OCI-M2 (cell line): Measurements from ENCODE around the gene XDH.

Experiments
- DNase-seq: peaks from one replicate; lab custom pipeline; 2025; ENCODE audit not compliant: unreplicated experiment; lab: John Stamatoyannopoulos, UW

Gene XDH

DNA sequence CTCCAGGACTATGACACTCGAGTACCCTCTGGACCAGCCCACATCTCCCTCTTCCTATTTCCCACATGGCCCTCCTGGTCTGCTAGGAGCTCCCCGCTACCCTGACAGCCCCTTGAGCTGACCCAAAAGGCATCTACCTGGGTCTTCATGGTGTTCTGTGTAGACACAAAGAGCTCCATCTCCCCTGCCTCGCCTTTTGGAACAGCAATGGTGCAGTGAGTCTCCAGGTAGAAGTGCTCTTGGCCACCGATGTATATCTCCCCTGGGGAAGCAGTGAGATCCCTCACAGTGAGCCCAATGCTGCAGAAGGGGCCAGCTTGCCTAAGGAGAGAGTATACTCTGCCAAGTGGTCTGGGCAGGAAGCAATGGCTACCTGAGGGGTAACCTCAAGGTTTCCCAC is 47.8 kb downstream of the XDH start:
- DNase-seq: no peak

DNA sequence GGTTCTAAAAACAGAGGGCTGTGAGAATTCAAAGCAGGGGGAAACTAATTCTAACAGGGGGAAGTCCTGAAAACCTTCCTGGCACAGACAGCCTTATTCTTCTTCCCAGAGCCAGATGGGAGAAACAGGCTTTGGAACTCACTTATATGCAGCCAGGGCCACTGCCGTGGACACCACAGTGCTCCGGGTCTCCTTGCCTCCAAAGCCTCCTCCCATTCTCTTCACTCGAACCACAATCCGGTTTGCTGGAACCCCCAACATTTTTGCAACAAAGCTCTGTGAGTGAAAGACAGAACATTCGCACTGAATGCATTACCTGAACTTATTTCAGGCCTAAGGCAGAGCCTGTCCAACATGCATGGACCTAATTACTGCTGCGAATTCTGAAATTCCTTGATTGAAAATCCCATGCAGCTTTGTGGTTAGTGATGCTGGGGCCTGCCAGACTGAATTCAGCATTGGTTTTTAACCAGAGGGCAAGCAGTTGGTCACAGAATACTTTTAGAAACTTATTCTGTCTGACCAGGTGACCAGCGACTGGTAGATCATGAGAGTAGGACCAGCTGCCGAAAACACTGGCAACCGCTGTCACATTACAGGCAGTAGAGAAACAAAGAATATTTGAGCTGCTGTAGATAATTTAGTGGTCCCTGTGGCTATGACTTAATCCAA is 48.6 kb downstream of the XDH start:
- DNase-seq: no peak

DNA sequence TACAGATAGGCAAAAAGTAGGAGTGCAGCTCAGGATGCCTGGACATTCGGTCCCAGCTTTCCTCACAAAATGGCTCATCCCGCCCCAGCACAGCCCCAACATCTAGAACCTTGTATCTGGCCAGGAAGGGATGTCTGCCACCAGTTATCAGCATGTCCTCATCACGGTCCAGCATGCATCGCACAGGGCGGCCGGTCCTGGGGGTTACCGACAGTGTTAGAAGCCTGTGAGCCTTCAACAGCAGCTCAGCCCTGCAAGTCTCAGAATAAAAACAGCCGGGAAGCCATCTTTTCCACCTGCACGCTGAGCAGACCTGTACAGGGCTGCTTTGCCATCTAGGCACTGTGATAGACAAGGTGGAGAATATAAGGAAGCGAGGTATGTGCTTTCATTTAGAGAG is 49.2 kb downstream of the XDH start:
- no peak for DNase-seq

DNA sequence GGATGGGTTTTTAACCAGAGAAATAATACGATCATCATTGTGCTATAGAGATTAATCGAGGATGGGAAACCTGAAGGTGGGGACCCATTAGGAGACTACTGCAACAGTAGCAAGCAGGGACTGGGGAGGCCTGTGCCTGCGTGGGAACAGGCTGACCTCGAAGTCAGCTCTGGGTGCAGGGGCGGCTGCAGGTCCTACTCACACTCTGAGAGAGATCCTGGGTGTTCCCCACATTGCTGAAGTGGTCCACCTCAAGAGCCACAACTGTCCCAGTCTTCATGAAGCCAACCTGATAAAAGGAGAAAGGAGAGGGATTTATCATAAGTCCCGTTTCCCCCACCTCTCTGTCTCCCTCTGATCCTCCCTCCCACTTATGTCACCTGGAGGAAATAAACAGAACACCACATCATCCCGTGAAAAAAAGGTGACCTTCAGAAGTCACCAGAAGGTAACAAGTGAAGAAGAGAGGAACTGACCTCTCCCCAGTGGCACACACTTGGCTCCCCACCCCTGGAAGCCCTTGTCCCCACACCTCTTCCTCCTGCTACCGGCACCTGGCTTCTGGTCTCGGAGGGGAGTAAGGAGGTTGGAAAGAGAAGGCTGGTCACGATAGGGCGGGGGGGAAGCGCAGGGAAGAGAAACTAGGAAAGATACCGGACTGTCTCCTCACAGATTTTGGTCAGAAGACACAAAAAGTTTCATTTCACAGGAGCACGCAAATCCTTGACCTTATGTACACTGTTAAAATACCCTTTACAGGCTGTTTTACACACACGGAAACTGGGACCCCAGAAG is 50.4 kb downstream of the XDH start:
- no peak for DNase-seq

DNA sequence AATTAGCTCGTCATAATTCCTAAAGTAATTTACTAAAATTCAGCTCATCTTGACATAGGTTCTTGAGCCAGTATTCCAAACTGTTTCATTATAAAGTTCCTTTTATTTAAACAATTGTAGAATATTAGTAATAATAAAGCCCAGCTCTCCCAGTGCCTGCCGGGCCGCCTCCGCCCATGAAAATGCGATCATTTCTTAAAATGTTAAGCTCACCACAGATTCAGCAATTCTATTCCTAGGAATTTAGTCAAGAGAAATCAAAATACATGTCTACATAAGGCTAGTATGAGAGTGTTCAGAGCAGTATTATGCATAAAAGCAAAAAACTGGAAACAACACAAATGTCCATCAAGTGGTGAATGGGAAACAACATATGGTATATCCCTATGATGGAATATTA is 52.0 kb downstream of the XDH start:
- DNase-seq: no peak

DNA sequence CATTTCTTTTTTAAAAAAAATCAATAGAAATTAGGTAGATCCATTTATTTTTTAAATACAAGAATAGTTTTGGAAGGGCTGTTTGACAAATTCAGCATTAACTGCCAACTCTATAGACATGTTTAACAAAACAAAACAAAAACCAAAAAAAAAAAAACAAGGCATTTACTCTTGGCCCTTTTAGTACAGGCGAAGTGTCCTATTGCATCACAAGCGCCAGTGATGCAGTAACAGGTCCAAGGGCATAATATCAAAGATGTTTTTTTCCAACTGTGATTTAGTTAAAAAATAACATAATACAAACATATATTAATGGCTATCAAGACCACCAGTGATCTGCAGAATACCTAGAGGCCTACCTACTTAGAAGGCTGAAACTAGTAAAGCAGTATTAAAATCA is 55.3 kb downstream of the XDH start:
- no peak for DNase-seq

DNA sequence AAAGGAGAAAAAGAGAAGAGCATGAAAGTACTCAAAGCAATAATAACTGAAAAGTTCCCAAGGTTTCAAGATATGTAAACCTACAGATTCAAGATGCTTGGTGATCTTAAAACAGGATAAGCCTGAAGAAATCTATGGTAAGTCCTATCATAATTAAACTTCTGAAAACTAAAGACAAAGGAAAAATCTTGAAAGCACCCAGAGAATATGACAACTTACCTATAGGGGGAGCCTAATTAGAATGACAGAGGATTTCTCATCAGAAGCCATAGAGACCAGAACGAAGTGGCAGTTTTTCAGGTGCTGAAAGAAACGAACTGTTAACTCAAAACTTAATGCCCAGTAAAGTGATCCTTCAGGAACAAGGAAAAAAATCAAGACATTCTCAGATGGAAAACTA is 59.7 kb downstream of the XDH start:
- no peak for DNase-seq

DNA sequence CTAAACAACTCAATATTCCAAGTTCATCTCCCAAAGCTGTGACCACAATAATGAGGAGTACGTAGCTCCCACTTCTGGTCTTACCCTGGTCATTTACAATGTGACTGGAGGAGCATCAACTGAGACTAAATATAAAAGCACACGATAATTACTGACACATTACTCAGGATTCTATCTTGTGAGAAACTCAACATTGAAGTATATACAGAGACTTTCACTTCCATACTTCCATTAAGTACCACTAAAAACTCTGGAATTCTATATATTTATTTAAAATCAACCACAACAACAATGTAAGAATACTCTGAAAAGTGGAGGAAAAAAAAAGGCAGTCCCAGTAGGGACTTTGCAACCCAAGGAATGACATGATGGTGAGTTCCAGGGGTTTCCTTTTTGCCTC is 61.4 kb downstream of the XDH start:
- no peak for DNase-seq

DNA sequence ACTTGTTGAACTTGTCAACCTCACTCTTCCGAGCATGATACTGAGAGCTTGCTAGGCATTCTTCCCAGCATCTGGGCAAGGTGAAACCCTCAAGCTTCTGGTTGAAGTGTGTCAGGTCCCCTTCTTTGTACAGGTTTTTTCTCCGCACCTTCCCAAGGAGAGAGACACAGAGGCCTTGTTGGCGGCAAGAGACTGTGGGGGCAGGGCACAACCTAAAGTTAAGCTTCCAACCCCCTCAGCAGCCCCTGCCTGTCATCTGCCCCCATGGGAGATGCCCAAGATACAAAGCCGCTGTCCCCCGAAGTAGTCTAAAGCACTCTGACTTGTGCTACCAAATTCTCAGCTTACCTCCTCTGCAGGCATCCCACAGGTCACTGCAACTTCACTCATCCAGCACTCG is 64.9 kb downstream of the XDH start:
- DNase-seq: no peak

DNA sequence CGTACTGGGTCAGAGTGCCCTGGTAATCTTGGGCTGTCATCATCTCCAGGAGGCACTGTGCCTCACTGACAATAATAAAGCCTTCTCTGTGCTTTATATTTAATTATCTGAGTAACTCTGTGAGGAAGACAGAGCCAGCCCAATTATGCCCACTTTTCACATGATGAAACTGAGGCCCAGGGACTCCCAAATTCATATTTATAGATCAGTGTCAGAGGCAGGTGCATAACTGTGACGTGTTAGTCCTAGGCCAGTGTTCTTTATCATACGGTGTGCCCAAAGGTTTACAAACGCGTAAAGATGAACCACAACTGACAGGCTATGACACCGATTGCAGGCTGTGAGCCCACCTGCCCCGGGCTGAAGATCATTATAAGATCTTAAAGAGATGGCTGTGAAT is 65.4 kb downstream of the XDH start:
- no peak for DNase-seq

DNA sequence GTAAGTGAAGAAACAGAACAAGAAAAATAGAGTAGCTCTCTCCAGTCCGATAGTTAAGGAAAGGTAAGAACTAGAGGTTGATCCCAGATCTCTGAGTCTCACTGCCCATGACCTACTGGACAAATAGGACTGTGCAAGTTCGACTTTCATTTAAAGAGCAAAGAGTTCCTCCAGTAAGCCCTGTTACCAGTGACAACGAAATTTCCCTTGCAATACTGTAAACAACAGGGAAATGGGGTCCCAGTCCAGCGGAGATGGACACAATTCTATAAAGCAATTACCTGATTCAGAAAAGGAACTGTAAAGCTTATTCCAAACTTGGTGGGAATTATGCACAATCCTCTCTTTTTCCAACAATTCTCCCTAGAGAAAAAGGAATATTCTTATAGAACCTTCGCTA is 65.9 kb downstream of the XDH start:
- DNase-seq: no peak

DNA sequence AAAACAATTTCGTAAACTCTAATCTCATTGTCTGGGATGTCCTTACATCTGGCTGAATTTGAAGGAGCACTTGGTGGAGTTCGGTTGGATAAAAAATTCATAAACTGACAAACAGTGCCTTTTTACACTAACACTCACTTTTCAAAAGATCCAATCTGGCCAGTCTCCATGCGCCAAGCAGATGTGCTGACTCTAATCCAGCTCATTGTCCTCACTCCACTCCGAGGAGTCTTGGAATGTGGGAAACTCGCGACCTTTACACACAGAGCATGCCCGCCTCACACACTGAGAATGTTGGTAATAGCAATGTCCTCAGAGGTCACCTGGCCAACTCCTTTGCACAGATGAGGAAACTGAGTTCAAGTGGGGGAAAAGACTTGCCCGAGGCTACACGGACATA is 66.8 kb downstream of the XDH start:
- no peak for DNase-seq

DNA sequence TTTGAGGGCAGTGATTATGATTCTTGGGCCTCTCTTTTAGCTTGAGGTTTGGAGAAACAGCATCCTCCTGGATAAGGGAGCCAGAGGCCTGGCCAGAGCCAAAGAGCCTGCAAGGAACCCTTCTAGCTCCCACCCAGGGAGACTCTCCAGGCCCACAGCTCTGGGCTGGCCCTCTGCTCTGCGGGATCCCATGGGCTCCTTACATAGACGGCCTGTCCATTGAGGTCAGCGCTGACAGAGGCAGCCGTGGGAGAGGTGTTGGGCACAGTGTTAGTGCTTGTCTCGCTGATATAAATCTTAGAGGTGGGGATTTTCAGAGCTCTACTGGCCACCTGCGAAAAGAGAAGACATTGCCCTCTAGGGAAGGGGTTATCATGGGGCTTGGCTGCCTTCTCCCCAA is 67.2 kb downstream of the XDH start:
- no peak for DNase-seq

DNA sequence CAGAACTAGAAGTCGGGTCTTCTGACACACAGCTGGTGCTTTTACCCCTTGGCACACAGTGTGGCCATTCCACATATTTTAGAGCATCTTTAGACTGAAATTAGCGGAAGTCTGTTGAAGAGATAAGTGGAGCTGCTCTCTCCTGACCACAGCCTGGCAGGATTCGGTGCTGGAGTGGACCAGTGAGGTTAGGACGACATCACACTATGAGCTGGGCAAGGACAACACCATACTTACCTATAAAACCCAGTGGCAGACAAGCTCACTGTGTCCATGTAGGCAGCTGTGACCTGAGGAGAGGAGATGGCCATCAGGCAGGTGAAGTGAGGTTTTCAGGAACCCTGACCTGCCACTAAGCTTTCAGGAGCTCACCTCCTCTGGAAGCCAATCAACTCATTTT is 70.1 kb downstream of the XDH start:
- DNase-seq: no peak

DNA sequence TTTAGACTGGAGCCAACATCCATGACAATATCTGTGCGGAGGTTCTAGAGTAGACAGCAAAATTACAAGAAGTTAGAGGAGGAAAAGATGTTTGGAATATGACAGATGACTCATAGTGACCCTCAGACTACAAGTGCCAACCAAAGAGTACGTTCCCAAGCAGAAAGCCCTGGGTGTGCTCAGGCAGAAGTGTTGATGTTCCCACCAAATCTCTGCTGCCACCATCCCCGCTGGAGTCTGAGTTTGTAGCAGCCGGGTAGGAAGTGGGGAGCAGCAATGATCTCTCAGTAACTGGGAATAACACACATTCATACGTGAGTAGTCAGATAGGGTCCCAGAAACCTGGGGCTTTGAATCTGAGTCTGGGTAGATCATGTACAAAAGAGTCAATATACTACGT is 73.2 kb downstream of the XDH start:
- DNase-seq: no peak

DNA sequence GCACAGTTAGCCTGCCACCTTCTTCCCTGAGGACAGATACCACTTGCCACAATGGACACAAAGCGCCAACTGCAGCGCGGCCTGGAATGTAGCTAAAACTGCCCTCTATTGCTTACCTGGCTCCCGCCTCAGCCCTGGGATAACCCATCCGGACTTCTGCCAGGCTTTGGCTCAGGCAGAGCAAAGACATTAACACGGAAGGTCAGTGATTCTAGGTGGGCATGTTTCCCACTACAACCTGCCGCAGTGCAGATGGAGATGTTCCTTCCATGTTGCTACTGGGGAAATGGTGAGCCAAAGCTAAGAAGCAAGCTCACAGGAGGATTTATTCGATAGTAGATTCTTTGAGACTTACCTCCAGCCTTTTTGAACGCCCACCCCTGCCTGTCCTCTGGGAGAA is 74.8 kb downstream of the XDH start:
- DNase-seq: no peak

DNA sequence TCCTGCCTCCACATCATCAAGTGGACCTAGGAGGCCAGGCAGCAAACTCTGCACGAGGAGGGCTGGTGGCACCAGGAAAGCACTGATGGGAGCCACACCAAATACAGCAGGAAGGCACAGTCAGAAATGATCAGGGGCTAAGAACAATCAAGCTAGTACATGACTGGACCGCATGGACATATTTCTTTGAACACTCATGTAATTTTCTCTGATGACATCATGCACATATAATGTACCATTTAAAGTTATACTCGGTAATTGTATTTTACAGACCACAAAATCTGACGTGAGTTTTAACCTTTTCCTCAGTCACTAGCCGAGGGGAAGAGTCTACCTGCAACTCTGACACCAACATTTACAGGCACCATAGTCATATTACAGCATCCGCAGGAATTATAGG is 76.7 kb downstream of the XDH start:
- DNase-seq: no peak

DNA sequence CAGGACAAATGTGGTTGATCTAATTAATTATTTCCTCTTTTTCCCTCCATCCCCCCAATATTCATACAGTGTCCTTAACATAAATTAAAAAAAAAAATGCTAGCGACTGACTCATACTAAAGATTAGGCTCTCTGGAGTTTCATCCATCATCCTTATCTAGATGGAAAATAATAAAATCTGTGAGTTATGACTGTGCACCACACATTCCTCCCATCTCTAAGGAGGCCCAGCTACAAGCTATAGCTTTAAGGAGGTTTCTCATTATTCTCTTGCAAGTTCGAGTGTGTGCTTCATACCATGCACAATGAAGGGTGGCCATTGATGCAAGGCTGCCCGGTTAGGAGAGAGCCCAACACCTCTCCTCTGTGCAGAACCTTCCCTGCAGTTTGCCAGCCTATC is 77.3 kb downstream of the XDH start:
- no peak for DNase-seq

DNA sequence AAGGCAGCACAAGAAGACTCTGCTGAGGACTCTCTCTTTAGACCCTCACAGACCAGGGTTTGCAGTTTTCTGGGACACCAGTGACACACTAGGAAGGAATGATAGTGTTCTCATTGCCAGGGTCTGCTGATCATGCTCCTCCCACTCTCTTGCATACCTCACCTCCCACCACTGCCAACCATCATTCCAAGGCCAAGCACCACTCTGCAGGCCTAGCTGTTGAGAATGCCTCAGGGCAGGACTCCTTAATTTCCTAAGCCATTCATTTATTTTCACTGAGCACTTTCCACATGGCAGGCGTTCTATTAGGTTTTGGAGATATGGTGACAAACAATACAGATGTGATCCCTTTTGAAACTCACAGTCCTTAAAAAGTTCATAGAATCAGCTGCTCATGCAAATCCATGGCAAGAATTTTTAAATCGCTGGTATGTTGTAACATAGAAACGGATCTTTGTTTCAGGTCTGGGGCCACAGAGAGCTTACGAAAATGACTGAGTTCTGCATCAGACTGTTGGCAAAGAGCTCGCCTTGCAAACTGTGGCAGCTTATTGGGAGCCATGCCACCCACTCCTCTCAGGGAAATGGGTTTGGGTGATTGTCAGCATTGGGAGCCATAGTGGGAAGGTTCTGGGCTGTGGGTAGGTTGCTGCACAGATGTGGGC is 78.5 kb downstream of the XDH start:
- no peak for DNase-seq

DNA sequence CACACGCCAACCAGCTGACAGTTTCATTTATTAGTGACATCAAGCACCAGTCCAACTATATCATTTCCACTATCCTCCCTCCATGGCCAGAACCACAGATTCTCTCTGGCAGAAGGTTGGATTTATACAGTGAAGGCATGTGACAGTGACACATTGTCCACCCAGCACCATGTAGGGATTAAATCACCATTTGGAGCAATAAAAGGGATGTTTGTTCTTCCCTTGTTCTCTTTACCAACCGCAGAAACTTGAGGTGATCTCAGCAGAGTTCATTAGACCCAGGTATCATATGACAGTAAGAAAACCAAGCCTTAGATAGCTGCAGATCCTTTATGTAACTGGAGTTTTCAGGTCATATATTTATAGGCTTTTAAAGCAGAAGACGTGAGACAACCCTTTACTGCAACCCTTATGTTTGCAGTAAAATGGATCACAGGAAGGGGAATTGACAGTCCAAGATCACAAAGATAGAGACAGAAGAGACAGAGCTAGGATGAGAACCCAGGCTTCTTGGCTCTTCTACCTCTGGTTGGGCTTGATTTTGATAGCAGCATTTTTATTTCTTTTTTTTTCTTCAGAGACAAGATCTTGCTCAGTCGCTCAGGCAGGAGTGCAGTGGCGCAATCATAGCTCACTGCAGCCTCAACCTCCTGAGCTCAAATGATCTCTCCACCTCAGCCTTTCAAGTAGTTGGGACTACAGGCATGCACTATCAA is 80.1 kb downstream of the XDH start:
- no peak for DNase-seq

DNA sequence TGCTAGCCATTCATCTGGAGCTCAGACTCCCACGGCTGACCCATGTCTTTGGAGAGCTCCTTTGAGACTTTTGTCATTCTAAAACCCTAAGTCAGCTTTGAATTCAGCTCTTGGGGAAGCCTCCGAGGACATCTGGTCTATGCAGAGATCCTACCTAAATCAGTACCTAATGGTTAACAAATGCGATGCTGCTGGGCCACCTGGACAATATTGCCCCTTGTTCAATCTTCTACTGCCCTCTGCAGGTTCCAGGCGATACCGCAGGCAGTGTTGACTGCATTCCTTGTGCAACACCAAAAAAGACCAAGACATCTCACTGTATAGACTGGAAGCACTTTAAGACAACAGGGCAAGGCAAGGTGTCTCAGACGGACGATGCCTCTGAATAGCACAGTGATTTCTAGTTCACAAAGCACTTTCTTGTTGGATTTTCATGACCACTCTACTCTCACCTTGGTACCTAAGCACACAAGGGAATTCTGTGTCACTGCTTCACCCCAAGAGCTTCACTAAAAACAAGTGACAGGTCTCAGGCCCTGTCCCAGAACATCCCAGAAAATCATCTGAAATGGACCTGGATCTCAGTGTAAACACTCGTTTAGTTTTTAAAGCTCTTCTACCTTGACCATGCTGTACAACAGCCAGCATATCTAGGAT is 80.9 kb downstream of the XDH start:
- no peak for DNase-seq
